NK-92 treated with Interleukin-12 subunit alpha and Interleukin-12 subunit beta, amount 100 ng/mL, for 24 hours (cell line): ENCODE results near the gene FKBP5.
"Not testable (repeated sequence)": the region's sequence is repeated elsewhere in the genome, so short reads cannot be mapped to it uniquely, and the experiment has no call there.

Experiments used
- DNase-seq: peaks from one replicate; lab custom pipeline; 2025; lab: John Stamatoyannopoulos, UW

FKBP5 gene

DNA sequence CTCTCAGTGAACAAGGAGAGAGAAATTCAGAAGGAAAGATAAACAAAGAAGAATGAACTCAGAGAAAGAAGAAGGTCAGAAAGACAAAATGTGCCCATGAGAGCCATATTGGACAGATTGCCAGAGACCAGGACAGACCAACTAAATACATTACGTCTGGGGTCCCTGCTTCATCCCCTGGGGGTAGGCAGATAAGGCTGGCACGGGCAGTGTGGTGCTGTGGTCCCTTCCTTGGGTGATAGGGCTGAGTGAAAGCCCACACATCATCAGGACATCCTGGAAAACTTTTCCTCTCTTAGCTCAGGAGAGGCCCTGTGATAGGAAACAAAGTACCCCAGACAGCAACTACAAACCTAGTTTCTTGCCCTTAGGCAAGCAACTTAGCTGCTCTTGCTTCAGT, 34.9 kb upstream of the FKBP5 start:
- DNase-seq: no peak

DNA sequence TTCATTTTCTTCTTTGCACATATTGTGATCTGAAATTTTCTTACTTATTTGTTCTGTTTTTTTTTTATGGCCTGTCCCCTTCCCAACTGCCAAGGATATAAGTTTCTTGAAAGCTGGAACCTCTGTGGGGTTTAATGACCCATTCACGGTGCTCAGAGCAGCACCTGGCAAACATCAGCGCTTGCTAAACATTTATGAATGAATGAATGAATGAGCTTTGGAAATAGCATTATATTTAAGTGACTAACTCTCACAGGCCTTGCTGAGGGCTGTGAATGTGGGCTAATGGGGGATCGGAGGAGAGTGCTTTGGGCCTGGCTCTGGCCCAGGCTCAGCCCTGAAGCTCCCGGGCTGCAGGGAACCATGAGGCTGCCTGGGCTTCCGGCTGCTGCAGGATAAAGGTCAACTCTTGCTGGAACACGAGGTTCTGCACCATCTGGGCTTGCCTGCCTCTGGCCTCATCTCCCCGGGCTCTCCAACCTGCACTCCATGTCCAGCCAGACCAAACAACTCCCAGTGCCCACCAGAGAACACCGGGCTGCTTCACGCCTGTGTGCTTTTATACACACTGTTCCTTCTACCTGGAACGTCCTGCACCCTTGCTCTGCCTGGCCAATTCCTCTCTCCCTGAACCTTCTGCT, 33.5 kb upstream of the FKBP5 start:
- no peak for DNase-seq

DNA sequence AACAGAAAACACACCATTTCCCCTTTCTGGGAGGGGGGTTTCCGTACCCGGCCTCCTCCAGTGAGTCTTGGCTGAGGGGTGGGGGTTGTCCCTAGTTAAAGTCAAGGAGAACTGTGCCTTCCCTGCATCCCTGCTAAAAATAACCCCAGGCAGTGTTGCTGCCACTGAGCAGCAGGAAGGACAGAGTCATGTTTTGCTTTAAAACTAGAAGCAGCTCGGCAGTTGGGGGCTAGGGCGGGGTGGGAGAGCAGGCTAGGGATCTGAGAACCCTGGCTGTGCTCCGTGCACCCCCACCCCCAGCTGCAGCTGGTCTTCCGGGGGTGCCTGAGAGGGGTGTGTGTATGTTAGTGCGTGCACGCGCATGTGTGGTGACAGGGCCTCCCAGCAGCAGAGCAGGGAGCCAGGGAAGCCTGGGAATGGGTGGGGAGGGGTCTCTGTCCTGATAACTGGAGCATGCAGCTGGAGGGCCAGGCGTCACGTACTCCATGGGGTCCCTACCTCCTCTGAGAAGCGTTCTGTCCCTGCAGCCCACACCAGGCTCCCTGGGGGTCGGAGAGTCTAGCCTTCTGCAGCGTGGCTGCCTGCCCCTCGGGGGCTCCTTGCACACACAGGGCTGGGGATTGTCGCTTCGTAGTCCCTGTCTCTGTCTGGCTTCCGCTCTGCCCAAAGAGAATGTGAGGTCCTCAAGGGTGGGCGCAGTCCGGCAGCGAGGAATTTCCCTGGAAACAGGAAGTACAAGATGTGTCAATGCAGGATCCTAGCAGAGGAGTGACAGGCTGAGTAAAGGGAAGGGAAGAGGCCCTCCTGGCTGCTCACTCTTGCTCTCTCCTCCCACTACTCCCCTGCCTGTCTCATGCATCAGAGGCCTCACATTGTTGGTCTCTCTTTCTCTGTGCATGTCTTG, 31.4 kb upstream of the FKBP5 start:
- no peak for DNase-seq

- no peak for DNase-seq
Measured at GRCh38 chr6:35719404-35719829, 30.7 kb upstream of the FKBP5 start.

DNA sequence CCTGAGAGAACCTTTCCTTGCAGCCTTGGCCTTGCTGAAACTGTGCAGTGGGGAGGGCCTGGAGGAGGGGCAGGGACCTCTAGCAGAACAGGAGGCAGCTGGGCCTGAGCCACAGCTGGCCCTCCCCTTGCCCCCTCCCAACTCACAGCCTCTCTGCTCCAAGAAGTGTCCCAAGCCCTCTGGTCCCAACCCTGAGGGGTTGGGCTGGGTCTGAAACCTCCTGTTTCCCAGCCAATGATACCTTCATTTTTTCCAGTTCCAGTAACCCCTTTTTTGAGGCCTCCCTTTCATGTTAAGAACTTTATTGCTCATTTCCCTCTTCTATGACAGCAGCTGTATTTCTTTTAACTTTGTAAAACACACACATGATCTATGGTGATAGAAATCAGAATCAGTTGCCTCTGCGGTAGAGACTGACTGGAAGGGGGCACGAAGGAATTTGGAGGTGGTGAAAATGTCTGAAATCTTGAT, 30.2 kb upstream of the FKBP5 start:
- no peak for DNase-seq

DNA sequence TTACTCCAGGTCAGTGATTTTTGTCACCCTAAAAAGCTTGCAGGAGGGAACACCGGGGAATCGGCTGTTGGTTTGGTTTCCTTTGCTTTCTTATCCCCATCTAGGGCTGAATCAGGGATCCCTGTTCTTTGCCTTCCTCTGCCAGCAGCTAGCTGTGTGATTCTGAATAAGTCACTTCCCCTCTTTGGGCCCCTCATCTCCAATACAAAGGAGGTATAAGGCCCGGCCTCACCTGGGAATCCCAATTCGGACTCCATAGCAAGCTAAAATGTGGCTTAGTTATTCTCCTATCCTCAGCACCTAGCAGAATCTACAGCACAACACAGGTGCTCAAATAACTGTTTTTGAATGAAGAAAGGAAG, 29.6 kb upstream of the FKBP5 start:
- no peak for DNase-seq

- DNase-seq: no peak
Measured at GRCh38 chr6:35717449-35718374, 29.0 kb upstream of the FKBP5 start.

GRCh38 chr6:35716798-35717197, 28.1 kb upstream of the FKBP5 start:
- no peak for DNase-seq

DNA sequence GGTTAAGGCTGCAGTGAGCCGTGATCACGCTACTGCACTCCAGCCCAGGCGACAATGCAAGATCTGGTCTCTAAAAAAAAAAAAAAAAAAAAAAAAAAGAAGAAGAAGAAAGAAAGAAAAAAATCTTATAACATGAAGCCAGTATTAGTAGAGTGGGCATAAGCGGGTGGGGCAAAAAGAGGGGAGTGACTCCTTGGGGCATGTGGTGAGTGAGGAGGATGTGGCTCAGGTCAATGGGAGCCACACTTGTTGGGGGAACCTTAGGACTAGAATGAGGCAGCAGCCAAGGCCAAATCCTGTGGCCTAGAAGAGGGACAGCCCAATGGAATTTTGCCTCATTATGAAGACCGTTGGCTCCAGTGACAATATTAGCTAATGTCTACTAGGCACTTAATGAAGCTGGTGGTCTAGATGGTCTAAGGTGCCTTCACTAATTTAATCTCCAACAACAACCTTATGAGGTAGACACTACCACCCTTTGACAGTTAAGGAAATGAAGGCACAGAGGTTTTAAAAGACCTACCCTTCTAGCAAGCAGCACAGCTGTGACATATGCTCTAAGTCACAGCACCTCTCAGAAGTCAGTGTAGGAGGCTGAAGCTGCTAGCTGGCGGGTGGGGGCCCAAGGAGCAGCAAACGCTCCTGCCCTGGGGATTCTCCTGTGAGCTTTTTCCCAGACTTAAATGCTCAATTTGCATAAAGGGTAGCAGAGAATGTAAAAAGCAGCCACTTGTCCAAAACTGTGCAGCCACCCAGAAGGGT, 24.5 kb upstream of the FKBP5 start:
- no peak for DNase-seq

- DNase-seq: no peak
Measured at GRCh38 chr6:35711731-35712130, 23.0 kb upstream of the FKBP5 start.

DNA sequence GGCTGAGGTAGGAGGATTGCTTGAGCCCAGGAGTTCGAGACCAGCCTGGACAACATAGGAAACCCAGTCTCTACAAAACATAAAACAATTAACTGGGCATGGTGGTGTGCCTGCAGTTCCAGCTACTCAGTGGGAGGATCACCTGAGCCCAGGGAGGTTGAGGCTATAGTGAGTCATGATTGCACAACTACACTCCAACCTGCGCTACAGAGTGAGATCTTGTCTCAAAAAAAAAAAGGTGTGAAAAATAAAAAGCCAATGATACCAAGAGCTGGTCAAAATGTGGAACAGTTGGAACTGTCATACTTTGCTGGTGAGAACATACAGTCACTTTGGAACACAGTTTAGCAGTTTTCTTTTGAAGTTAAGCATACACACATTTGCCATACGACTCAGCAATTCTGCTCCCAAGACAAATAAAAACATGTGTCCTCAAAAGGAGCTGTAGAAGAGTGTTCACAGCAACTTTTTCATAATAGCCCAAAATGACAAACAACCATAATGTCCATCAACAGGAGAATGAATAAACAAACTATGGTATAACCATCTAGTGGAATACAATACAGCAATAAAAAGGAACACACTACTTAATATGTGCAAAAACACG, 21.6 kb upstream of the FKBP5 start:
- DNase-seq: peak; percentile 59

DNA sequence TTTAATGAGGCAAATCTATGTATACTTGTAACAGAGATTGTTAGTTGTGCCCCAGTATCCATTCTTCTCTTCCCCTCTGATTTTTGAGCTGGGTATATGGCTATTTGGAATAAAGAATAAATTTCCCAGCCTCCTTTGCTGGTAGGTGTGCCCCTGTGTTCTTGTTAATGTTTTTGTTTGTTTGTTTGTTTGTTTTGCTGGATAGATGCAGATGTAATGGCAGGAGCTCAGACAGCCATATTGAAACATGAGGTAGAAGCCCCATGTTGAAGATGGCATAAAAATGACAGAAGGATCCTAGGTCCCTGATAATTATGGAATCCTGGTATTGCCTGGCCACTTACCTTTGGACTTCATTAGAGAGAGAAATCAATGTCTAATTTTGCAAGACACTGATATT, 19.9 kb upstream of the FKBP5 start:
- DNase-seq: no peak

DNA sequence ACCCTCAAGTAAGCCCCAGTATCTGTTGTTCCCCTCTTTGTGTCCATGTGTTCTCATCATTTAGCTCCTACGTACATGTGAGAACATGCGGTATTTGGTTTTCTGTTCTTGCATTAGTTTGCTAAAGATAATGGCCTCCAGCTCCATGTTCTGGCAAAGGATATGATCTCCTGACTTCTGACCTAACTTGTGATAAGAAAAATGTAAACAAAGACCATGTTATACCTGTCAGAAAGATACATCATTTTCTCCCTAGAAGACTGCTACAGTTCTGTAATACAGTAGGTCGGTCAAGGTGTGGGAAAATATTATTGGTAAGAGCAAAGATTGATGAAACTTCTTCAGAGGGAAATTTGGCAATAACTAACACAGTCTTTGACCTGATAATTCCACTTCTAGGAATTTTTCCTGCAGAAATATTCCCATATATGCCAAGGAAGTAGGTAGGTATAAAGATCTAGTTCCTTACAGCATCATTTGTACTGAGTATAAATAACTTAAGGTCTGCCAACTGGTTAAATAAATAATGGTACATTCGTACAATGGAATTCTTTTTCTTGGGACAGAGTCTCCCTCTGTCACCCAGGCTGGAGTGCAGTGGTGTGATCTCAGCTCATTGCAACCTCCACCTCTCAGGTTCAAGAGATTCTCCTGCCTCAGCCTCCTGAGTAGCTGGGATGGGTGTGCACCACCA, 19.1 kb upstream of the FKBP5 start:
- DNase-seq: no peak

DNA sequence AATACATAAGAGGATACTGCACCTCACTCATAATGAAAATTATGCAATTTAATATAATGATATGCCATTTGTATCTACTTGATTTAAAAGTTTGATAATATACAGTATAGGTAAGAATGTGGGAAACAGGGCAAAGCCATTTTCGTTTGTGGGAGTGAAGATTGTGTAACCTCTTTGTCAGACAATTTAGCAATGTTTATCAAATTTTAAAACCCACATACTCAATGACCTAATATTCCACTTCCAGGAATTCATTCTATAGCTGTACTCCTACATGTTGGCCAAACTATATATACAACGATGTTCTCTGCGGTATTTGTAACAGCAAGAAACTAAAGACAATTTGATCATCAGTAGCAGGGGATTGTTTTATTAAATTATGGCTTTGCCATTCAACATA, 17.8 kb upstream of the FKBP5 start:
- DNase-seq: no peak

DNA sequence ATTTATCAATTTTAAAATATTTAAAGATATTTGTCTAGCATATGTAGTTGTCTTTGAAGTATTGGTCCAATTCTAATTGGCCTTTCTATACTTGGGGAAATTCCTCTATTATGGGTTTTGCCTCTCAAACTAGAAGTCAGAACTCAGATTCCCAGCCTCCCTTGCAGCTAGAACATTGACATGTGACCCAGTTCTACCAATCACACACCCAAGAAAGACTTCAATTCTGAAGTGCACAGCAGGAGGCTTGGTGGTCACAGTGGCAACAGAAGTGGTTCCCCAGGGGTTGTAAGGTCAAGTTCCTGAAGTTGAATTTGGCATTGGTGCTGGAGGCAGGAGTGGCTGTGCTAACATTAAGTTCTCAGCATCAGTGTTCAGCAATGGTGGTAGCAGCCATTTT, 14.8 kb upstream of the FKBP5 start:
- no peak for DNase-seq

- no peak for DNase-seq
Measured at GRCh38 chr6:35698858-35699257, 10.1 kb upstream of the FKBP5 start.

GRCh38 chr6:35698430-35698829, 9.7 kb upstream of the FKBP5 start:
- not testable (repeated sequence) for DNase-seq

GRCh38 chr6:35694462-35694861, 5.7 kb upstream of the FKBP5 start:
- no peak for DNase-seq

DNA sequence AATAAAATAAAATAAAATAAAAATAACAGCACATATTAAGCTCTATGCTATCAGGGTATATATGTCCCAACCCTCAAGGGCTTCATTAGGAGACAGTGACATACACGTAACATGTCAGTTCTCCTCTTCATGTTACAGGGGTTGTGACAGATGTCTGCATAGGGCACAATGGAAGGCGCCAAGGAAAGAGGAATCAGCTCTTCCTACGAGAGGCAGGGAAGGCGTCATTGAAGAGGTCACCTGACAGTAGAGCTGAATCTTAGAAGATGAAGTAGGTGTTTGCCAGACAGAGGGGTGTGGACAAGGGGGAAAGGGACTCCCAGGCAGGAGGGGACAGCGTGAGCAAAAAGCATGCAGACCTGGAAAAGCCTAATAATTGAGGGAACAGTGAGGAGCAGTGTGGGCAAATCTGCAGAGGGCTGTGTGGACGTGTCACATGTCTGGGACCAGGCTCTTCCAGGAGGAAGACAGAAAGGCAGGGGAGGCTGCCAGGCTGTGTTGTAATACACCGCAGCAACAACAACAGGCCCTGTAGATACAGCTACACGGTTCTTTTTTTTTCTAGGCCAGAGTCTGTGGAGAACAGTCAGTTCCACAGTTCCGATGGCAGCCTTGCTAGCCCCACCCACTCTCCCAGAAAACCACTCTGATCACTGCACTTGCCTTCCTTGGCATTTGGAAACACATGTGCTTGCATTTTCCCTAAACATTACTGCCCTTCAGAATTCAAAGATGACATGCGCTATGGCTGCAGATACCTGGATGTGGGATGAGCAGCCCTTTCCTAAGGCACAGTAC, 2.5 kb upstream of the FKBP5 start:
- DNase-seq: no peak

GRCh38 chr6:35690484-35690883, 1.8 kb upstream of the FKBP5 start:
- no peak for DNase-seq
